ENCODE results near the gene IGSF21. TPM values are rescaled to one million over a fixed set of nuclear protein-coding genes. Genes with fewer than 3 reads are reported as not detected.

The IGSF21 gene
- total RNA-seq, 3 donors from 2014 or later = not detected

- H3K4me1 Mint-ChIP-seq (ENCODE audit: low read depth) = no peaks in the 10 kb centered on the region
- no peaks in the 10 kb centered on the region for H3K36me3 Mint-ChIP-seq (ENCODE audit: insufficient read depth)
- peaks cover 2% of the 10 kb centered on the region for H3K27me3 Mint-ChIP-seq (ENCODE audit: low read depth)
- H3K4me3 Mint-ChIP-seq = no peak overlapping the region
- DNase-seq (no peak), ATAC-seq (no peak)
- no peaks in the 10 kb centered on the region for H3K9me3 Mint-ChIP-seq
Measured at GRCh38 chr1:18312961-18313360, 205.4 kb downstream of the IGSF21 start.

GRCh38 chr1:18313523-18313922 is 205.9 kb downstream of the IGSF21 start:
- Mint-ChIP-seq H3K9me3 (no peaks in the 10 kb centered on the region), H3K4me3 (no peak overlapping the region), H3K4me1 (ENCODE audit: low read depth) (no peaks in the 10 kb centered on the region), H3K36me3 (ENCODE audit: insufficient read depth) (no peaks in the 10 kb centered on the region), H3K27me3 (ENCODE audit: low read depth) (peaks cover 2% of the 10 kb centered on the region)
- ATAC-seq (no peak), DNase-seq (no peak)

- Mint-ChIP-seq H3K4me3 (no peak overlapping the region), H3K27me3 (ENCODE audit: low read depth) (peaks cover 2% of the 10 kb centered on the region), H3K4me1 (ENCODE audit: low read depth) (no peaks in the 10 kb centered on the region), H3K36me3 (ENCODE audit: insufficient read depth) (no peaks in the 10 kb centered on the region), H3K9me3 (no peaks in the 10 kb centered on the region)
- ATAC-seq = no peak
- no peak for DNase-seq
Measured at GRCh38 chr1:18314399-18314798, 206.8 kb downstream of the IGSF21 start.

- ATAC-seq (no peak), DNase-seq (no peak)
- Mint-ChIP-seq H3K9me3 (no peaks in the 10 kb centered on the region), H3K27me3 (ENCODE audit: low read depth) (peaks cover 2% of the 10 kb centered on the region), H3K4me3 (no peak overlapping the region), H3K36me3 (ENCODE audit: insufficient read depth) (no peaks in the 10 kb centered on the region), H3K4me1 (ENCODE audit: low read depth) (no peaks in the 10 kb centered on the region)
Measured at GRCh38 chr1:18315449-18315848, 207.9 kb downstream of the IGSF21 start.

- no peak overlapping the region for H3K4me3 Mint-ChIP-seq
- no peaks in the 10 kb centered on the region for H3K9me3 Mint-ChIP-seq
- H3K36me3 Mint-ChIP-seq (ENCODE audit: insufficient read depth) = no peaks in the 10 kb centered on the region
Measured at GRCh38 chr1:18316764-18317163, 209.2 kb downstream of the IGSF21 start.

GRCh38 chr1:18319099-18319498 is 211.5 kb downstream of the IGSF21 start:
- no peak for DNase-seq
- no peak overlapping the region for H3K4me3 Mint-ChIP-seq
- H3K4me1 Mint-ChIP-seq (ENCODE audit: low read depth) = no peaks in the 10 kb centered on the region
- H3K9me3 Mint-ChIP-seq = no peaks in the 10 kb centered on the region
- H3K27me3 Mint-ChIP-seq (ENCODE audit: low read depth) = peaks cover 16% of the 10 kb centered on the region
- H3K36me3 Mint-ChIP-seq (ENCODE audit: insufficient read depth) = no peaks in the 10 kb centered on the region
- ATAC-seq = no peak

More at GRCh38 chr1:18316764-18317163, 209.2 kb downstream of the IGSF21 start:
- DNase-seq (no peak), ATAC-seq (no peak)
- Mint-ChIP-seq H3K27me3 (ENCODE audit: low read depth) (peaks cover 2% of the 10 kb centered on the region), H3K4me1 (ENCODE audit: low read depth) (no peaks in the 10 kb centered on the region)

- ATAC-seq (no peak), DNase-seq (no peak)
- H3K36me3 Mint-ChIP-seq (ENCODE audit: insufficient read depth) = no peaks in the 10 kb centered on the region
- H3K4me3 Mint-ChIP-seq = no peak overlapping the region
- no peaks in the 10 kb centered on the region for H3K9me3 Mint-ChIP-seq
- no peaks in the 10 kb centered on the region for H3K4me1 Mint-ChIP-seq (ENCODE audit: low read depth)
- H3K27me3 Mint-ChIP-seq (ENCODE audit: low read depth) = peaks cover 17% of the 10 kb centered on the region
Measured at GRCh38 chr1:18320051-18320450, 212.5 kb downstream of the IGSF21 start.

- H3K27me3 Mint-ChIP-seq (ENCODE audit: low read depth) = peaks cover 15% of the 10 kb centered on the region
- ATAC-seq = no peak
- no peak overlapping the region for H3K4me3 Mint-ChIP-seq
- DNase-seq = no peak
- H3K36me3 Mint-ChIP-seq (ENCODE audit: insufficient read depth) = no peaks in the 10 kb centered on the region
- no peaks in the 10 kb centered on the region for H3K4me1 Mint-ChIP-seq (ENCODE audit: low read depth)
- no peaks in the 10 kb centered on the region for H3K9me3 Mint-ChIP-seq
Measured at GRCh38 chr1:18322368-18323032, 214.9 kb downstream of the IGSF21 start.

GRCh38 chr1:18323259-18323658 is 215.7 kb downstream of the IGSF21 start:
- Mint-ChIP-seq H3K4me3 (no peak overlapping the region), H3K4me1 (ENCODE audit: low read depth) (no peaks in the 10 kb centered on the region), H3K36me3 (ENCODE audit: insufficient read depth) (no peaks in the 10 kb centered on the region), H3K27me3 (ENCODE audit: low read depth) (peaks cover 15% of the 10 kb centered on the region), H3K9me3 (no peaks in the 10 kb centered on the region)
- ATAC-seq (no peak), DNase-seq (no peak)

GRCh38 chr1:18324246-18324645 is 216.6 kb downstream of the IGSF21 start:
- ATAC-seq (no peak), DNase-seq (no peak)
- H3K4me3 Mint-ChIP-seq = no peak overlapping the region
- H3K36me3 Mint-ChIP-seq (ENCODE audit: insufficient read depth) = no peaks in the 10 kb centered on the region
- H3K4me1 Mint-ChIP-seq (ENCODE audit: low read depth) = no peaks in the 10 kb centered on the region
- H3K9me3 Mint-ChIP-seq = no peaks in the 10 kb centered on the region
- H3K27me3 Mint-ChIP-seq (ENCODE audit: low read depth) = peaks cover 15% of the 10 kb centered on the region

- H3K9me3 Mint-ChIP-seq = no peaks in the 10 kb centered on the region
- DNase-seq (no peak), ATAC-seq (no peak)
- H3K4me3 Mint-ChIP-seq = no peak overlapping the region
- no peaks in the 10 kb centered on the region for H3K4me1 Mint-ChIP-seq (ENCODE audit: low read depth)
- no peaks in the 10 kb centered on the region for H3K36me3 Mint-ChIP-seq (ENCODE audit: insufficient read depth)
- H3K27me3 Mint-ChIP-seq (ENCODE audit: low read depth) = peaks cover 15% of the 10 kb centered on the region
Measured at GRCh38 chr1:18325136-18325535, 217.5 kb downstream of the IGSF21 start.

- H3K4me1 Mint-ChIP-seq (ENCODE audit: low read depth) = no peaks in the 10 kb centered on the region
- no peaks in the 10 kb centered on the region for H3K36me3 Mint-ChIP-seq (ENCODE audit: insufficient read depth)
- no peaks in the 10 kb centered on the region for H3K9me3 Mint-ChIP-seq
- no peak for ATAC-seq
- H3K27me3 Mint-ChIP-seq (ENCODE audit: low read depth) = peaks cover 15% of the 10 kb centered on the region
- DNase-seq = no peak
- no peak overlapping the region for H3K4me3 Mint-ChIP-seq
Measured at GRCh38 chr1:18326211-18326897, 218.8 kb downstream of the IGSF21 start.

GRCh38 chr1:18327650-18328049 is 220.1 kb downstream of the IGSF21 start:
- Mint-ChIP-seq H3K36me3 (ENCODE audit: insufficient read depth) (no peaks in the 10 kb centered on the region), H3K4me1 (ENCODE audit: low read depth) (no peaks in the 10 kb centered on the region), H3K9me3 (no peaks in the 10 kb centered on the region), H3K27me3 (ENCODE audit: low read depth) (peaks cover 19% of the 10 kb centered on the region), H3K4me3 (no peak overlapping the region)
- DNase-seq (no peak), ATAC-seq (no peak)

- no peaks in the 10 kb centered on the region for H3K9me3 Mint-ChIP-seq
Measured at GRCh38 chr1:18328803-18329202, 221.2 kb downstream of the IGSF21 start.

More at GRCh38 chr1:18328803-18329202, 221.2 kb downstream of the IGSF21 start:
- H3K4me3 Mint-ChIP-seq = no peak overlapping the region
- ATAC-seq (no peak), DNase-seq (no peak)
- peaks cover 12% of the 10 kb centered on the region for H3K27me3 Mint-ChIP-seq (ENCODE audit: low read depth)
- no peaks in the 10 kb centered on the region for H3K4me1 Mint-ChIP-seq (ENCODE audit: low read depth)
- H3K36me3 Mint-ChIP-seq (ENCODE audit: insufficient read depth) = no peaks in the 10 kb centered on the region
